Kidney glomerular epithelial cell (primary cell): ENCODE data around the gene CD82.

Experiments used
- DNase-seq: peaks from one replicate; lab custom pipeline; 2025; lab: John Stamatoyannopoulos, UW

The CD82 gene

GRCh38 chr11:44618561-44619425, 53.3 kb downstream of the CD82 start:
- no peak for DNase-seq

GRCh38 chr11:44620328-44620725, 54.9 kb downstream of the CD82 start:
- no peak for DNase-seq

GRCh38 chr11:44621140-44621681, 55.7 kb downstream of the CD82 start:
- DNase-seq, result peak; percentile 9

- no peak for DNase-seq
Observed at GRCh38 chr11:44621784-44622183, 56.3 kb downstream of the CD82 start.

DNA sequence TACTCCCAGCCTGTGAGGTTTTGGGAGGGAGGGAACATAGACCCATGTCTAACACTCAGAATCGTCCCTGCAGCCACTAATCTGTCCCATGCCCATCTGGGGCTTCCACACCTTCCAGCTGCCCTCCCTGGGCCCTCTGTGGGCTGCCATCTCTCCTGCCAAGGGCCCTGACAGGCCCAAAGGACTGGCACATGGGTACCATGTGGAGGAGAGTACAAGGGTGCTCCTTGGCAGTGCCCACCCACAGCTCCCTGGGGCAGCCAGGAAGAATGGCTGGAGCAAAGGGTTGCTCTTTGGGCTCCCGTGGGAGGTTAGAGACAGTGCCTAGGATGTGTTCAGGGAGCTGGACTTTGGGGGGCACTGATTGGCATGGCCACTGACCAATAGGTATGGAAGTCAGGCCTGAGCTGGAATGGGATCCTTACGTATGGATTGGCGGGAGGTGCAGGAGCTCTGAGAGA, 56.8 kb downstream of the CD82 start:
- DNase-seq, result no peak

DNA sequence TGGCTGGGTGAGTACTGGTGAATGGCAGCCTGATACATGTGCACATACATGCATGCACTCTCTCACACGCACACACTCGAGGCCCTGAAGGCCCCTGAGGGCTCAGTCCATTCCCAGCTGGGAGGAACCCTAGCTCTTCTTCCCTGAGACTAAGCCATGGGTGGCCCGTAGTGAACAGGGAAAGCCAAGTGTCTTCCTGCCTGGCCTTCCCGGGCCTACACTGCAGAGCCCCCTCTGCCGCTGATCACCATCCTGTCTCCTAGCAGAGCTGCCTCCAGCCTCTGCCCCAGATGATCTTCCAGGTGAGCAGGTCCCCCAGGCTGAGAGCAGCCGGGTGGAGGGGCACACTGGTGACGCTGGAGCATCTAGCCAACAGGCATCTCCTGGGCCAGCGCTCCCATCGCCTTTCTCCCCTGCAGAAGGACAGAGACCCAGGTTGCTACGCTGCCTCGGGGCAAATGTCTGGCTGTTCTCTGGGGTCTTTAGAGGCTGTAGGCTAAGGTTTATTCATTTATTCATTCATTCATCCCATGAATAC, 57.3 kb downstream of the CD82 start:
- no peak for DNase-seq

- no peak for DNase-seq
Observed at GRCh38 chr11:44623341-44623730, 57.9 kb downstream of the CD82 start.

GRCh38 chr11:44623731-44624491, 58.4 kb downstream of the CD82 start:
- DNase-seq, result no peak

- no peak for DNase-seq
Observed at GRCh38 chr11:44624761-44625221, 59.3 kb downstream of the CD82 start.

- DNase-seq, result no peak
Observed at GRCh38 chr11:44625759-44626523, 60.5 kb downstream of the CD82 start.

- no peak for DNase-seq
Observed at GRCh38 chr11:44626645-44627044, 61.2 kb downstream of the CD82 start.

GRCh38 chr11:44627165-44627789, 61.8 kb downstream of the CD82 start:
- no peak for DNase-seq

GRCh38 chr11:44627911-44628729, 62.7 kb downstream of the CD82 start:
- peak; percentile 16 for DNase-seq

- DNase-seq, result no peak
Observed at GRCh38 chr11:44628730-44629700, 63.6 kb downstream of the CD82 start.

- DNase-seq, result no peak
Observed at GRCh38 chr11:44629732-44630345, 64.4 kb downstream of the CD82 start.

DNA sequence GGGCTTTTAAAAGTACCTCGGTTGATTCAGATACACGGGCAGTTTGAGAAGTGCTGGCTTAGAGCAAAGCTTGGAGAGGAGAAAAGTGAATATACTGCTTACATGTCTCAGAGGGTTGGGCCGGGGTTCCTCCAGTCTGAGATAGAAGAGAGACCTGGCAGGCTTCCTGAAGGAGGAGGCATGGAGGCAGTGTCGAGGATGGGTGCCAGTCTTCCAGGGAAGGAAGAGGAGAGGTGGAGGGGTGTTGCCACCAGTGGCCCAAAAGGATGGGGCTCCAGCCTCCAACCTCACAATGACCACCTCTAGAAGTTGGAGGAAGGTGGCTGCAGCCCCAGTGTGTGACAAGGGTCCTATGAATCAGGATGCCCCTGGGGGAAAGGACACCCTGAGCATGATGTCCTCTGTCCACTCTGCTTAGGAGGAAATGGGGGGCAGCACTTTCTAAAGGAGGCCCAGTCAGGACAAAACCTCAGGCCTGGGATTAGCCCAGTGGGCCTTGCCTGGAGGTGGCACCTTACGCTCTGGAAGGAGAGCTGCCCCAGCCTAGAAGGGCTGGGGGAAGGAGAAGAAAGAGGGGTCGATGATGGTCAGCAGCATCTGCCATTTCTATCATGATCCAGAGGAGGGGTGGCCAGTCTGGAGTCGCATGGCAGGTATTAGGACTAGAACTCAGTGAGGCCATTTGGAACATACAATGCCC, 65.2 kb downstream of the CD82 start:
- no peak for DNase-seq

GRCh38 chr11:44631831-44632230, 66.4 kb downstream of the CD82 start:
- no peak for DNase-seq
